ENCODE data around the gene KRTAP5-5.
"Not testable (repeated sequence)": the region's sequence is repeated elsewhere in the genome, so short reads cannot be mapped to it uniquely, and the experiment has no call there.

Gene KRTAP5-5

GRCh38 chr11:1607901-1608300, 21.7 kb upstream of the KRTAP5-5 start:
- DNase-seq: not testable (repeated sequence)

- DNase-seq: no peak
Measured at GRCh38 chr11:1608363-1608762, 21.2 kb upstream of the KRTAP5-5 start, which contains the start of gene KRTAP5-3. KRTAP5-3 (minus strand) TSS chr11:1608463; CDS start chr11:1608385, 78 bp downstream.

GRCh38 chr11:1618231-1618630, 11.3 kb upstream of the KRTAP5-5 start:
- no peak for DNase-seq

- DNase-seq: no peak
Measured at GRCh38 chr11:1619449-1619848, 10.1 kb upstream of the KRTAP5-5 start.

- no peak for DNase-seq
Measured at GRCh38 chr11:1622086-1622485, 7.5 kb upstream of the KRTAP5-5 start, which contains the start of gene KRTAP5-4. KRTAP5-4 (minus strand) TSS chr11:1622138; CDS start chr11:1622093, 45 bp downstream.

GRCh38 chr11:1623716-1624115, 5.9 kb upstream of the KRTAP5-5 start:
- DNase-seq: no peak

- DNase-seq: no peak
Measured at GRCh38 chr11:1624621-1625020, 5.0 kb upstream of the KRTAP5-5 start.

- no peak for DNase-seq
Measured at GRCh38 chr11:1625541-1625940, 4.0 kb upstream of the KRTAP5-5 start.

- peak; percentile 11 to 17 for DNase-seq
Measured at GRCh38 chr11:1628506-1629325, 859 bp upstream of the KRTAP5-5 start.

GRCh38 chr11:1630271-1630670, 696 bp downstream of the KRTAP5-5 start:
- no peak for DNase-seq

GRCh38 chr11:1631066-1631568, 1.5 kb downstream of the KRTAP5-5 start:
- no peak for DNase-seq

GRCh38 chr11:1632053-1632714, 2.6 kb downstream of the KRTAP5-5 start:
- no peak for DNase-seq

GRCh38 chr11:1633864-1634263, 4.3 kb downstream of the KRTAP5-5 start:
- no peak for DNase-seq

GRCh38 chr11:1636291-1636950, 6.8 kb downstream of the KRTAP5-5 start:
- DNase-seq: no peak

GRCh38 chr11:1637628-1638027, 8.1 kb downstream of the KRTAP5-5 start:
- no peak for DNase-seq

- no peak for DNase-seq
Measured at GRCh38 chr11:1638344-1638743, 8.8 kb downstream of the KRTAP5-5 start.

- no peak for DNase-seq
Measured at GRCh38 chr11:1639102-1639620, 9.6 kb downstream of the KRTAP5-5 start.

- DNase-seq: no peak
Measured at GRCh38 chr11:1639666-1640065, 10.1 kb downstream of the KRTAP5-5 start.

- peak in 1 of 2 experiments; percentile 3 for DNase-seq
Measured at GRCh38 chr11:1640076-1640946, 10.7 kb downstream of the KRTAP5-5 start.

- no peak for DNase-seq
Measured at GRCh38 chr11:1641096-1641495, 11.5 kb downstream of the KRTAP5-5 start.

GRCh38 chr11:1642288-1643145, 12.9 kb downstream of the KRTAP5-5 start:
- DNase-seq: no peak
